HG02642 (cell line): ENCODE data around the gene MAEL.
"Not testable (repeated sequence)": the region's sequence is repeated elsewhere in the genome, so short reads cannot be mapped to it uniquely, and the experiment has no call there.

Experiments
- ATAC-seq: cut with Tn5 transposase; IDR thresholded peaks from one replicate; pipeline ENCODE4 v1.9.1; 2021; ENCODE audit warnings: mild to moderate bottlenecking; ENCODE audit not compliant: unreplicated experiment, poor library complexity

MAEL gene

DNA sequence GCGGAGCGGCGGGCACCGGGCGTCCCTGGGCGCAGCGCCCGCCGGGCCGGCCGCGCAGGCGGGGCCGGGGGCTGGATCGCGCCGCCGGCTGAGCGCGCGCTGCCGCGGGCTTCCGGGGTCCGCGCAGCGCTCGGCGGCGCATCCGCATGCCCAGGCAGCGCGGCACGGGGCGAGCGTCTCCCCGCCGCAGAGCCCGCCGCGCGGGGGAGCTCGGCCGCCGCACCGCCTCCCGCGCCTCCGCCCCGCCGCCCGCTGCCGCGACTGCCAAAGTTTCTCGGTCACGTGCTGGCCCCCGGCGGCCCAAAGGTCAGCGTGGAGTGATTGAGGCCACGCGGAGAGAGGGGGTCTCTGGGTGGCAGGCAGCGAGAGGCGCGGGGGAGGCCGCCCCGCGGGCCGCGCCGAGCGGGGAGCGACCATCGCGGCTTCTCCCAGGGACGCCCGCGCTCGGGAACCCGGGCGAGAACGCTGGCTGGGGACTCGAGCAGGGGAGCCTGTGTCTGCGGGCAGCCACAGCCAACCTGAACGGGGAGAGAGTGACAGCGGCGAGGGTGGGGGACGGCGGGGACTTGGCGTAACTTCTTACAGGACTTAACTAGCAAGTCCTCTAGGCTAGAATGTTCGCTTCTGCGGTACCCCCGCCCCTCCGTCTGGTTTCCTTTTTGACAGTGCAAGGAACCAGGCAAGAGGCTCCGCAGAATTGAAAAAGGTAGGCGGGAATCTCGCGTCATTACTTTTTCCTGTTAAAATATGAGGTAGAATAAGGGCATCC is 13.5 kb upstream of the MAEL start, which contains the start of gene ILDR2:
TSS of gene ILDR2 (minus strand) at position 180 of the 769 bp plus-strand sequence. CDS start 272 bp downstream, outside the sequence.
- peak; percentile 75 for ATAC-seq

DNA sequence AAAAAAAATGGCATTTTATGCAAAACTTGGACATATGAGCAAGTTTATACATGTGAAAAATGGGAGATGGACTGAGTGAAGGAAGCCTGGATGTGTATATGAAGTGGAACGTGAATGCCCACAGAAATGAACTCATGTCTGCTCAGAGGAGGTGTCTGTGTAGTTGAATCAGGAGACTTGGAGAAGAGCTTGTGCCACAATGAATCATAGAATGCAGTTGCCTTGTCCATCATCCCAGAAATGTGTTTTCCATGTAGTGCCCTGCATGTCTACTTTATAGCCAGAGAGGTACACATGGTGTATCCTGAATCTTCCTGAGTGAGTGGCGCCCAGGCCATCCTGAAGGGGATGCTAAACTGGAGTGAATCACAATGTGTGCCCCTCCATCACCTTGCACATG is 11.1 kb upstream of the MAEL start:
- ATAC-seq, result no peak

GRCh38 chr1:166978821-166979220 is 10.3 kb upstream of the MAEL start:
- ATAC-seq, result peak; percentile 27

DNA sequence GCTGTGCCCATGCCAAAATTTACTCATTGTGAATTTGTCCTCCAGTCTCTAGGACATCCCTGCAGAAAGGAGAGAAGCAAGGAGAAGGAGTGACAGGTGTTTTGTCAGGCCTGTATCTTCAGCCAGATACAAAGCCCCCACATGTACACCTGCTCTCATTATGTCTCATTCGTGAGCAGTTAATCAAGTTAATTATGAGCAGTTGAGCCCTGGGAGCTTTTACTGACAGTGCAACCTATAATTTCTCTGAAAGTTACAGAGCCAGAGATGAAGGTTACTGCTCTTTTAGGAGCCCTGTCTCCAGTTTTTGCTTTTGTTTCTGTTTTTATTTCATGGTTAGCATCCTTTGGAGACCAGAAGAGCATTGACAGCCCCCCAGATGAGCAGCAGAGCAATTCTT is 8.7 kb upstream of the MAEL start:
- no peak for ATAC-seq

DNA sequence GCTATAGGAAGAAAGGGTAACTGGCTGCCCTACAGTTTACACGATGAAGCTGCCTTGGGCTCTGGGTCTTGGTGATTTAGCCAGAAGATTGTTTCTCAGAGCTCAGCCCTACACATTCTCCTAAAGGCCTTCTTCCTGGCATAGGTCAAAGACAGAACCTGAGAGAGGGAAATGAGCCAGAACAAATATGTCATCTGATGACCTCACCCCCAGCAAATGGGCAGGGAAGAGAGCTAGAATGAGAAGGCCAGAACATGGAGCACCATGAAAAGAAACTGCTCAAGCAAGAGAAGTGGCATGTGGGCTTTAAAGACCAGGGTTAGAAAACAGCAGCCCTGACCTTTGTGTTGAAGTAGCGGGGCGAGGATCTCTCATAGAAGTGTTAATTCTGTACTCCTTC is 8.3 kb upstream of the MAEL start:
- no peak for ATAC-seq

DNA sequence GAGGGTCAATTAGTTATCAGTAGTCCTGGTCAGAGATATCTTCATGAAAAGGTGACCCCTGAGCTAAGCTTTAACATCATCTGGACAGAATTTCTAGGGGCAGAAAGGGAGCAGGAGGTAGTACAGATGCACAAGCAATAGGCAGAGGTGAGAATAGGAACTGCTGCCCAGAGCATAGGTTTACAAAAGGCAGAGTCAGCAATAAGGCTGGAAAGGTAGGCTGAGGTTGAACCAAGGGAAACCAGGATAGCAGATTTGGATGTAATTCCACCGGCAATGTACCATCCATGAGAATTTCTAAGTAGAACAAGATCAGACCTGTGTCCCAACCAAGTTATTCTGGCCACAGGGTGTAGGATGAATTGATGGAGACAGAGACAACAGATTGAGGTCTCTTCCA is 7.5 kb upstream of the MAEL start:
- no peak for ATAC-seq

GRCh38 chr1:166999075-166999474 is 10.0 kb downstream of the MAEL start:
- peak; percentile 39 for ATAC-seq

DNA sequence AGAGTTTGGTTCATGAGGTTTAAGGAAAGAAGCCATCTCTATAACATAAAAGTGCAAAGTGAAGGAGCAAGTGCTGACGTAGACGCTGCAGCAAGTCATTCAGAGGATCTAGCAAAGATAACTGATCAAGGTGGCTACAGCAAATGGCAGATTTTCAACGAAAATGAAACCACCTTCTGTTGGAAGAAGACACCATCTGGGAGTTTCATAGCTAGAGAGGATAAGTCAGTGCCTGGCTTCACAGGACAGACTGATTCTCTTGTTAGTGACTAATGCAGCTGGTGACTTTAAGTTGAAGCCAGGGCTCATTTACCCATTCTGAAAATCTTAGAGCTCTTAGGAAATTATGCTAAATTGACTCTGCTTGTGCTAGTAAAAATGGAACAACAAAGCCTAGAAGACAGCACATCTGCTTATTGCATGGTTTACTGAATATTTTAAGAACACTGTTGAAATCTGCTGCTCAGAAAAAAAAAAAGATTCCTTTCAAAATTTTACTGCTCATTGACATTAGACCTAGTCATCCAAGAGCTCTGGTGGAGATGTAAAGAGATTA is 10.5 kb downstream of the MAEL start:
- ATAC-seq, result peak; percentile 71

- no peak for ATAC-seq
Observed at GRCh38 chr1:167000546-167000945, 11.5 kb downstream of the MAEL start.

GRCh38 chr1:167002354-167002753 is 13.3 kb downstream of the MAEL start:
- ATAC-seq, result no peak

DNA sequence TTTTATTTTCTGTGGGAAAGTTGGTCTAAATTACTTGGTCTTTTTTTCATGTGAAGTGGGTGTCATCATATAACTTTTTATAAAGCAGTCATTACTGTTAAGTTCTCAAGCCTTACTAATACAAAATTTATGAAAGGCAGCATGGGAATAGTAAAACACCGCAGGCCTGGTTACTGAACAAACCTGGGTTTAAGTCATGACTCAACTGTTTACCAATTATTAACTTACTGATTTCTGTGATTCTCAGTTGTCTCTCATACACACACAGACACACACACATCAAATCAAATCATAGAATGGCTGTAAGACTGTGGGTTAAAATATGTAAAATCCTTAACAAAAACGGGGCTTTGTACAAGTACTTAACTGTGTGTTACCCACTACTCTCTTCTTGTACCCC is 14.6 kb downstream of the MAEL start:
- no peak for ATAC-seq

- ATAC-seq, result no peak
Observed at GRCh38 chr1:167011560-167012191, 22.6 kb downstream of the MAEL start.

- ATAC-seq, result no peak
Observed at GRCh38 chr1:167012570-167012969, 23.5 kb downstream of the MAEL start.

DNA sequence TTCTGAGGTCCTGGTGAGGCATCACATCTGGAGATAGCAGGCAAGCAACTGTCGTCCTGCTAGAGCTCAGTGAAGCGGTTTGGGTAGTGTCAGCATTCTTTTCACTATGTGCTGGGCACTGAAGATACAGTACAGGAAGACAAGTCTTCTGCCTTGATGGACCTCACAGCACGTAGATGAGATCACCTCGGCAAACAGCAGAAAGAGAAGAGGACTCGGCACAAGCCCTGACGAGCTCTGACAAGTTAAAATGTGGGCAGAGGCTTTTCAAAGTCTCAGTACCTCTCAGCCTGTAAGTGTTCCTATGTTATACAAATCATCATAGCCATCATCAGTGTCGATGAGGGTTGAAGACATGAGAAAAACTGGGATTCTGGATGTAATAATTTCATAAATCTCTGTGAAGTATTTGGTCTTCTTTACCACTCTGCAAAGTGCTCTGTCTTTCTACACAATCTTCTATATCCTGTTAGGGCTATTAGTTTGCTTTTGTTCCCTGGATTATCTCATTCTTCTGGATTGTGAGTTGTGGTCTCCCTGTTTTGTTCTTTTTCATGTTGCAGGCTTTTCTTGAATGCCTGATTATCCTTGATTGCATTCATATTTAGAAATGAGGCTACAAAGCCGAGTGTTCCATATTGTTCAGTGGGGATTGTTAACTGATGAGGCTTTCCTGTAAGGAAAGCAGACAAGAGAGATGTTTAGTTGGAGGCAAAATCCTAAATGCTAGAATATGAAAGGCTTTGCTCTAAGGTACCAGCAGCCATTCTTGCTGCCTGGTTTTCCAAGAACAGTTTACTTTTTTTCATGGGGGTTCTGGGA is 24.2 kb downstream of the MAEL start:
- ATAC-seq, result no peak

DNA sequence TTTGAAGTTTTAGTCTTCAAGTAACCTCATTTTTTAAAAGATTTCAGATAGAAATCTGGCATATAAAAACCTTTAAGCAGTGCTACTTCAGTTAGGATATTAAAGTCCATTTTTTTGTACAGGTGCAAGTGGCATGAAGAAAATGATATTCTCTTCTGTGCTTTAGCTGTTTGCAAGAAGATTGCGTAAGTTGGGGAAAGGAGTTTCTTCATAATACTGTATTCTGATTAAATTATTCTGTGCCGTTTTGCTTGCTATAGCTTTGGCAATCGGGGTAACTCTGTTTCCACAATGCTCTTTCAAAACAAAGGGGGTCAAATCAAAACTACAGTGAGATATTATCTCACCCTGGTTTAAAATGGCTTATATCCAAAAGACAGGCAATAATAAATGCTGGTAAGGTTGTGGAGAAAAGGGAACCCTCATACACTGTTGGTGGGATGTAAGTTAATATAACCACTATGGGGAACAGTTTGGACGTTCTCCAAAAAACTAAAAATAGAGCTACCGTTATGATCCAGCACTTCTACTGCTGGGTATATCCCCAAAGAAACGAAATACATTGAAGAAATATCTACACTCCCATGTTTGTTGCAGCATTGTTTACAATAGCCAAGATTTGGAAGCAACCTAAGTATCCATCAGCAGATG is 27.1 kb downstream of the MAEL start:
- ATAC-seq, result no peak

- peak; percentile 74 for ATAC-seq
Observed at GRCh38 chr1:167022384-167022783, 33.3 kb downstream of the MAEL start.

GRCh38 chr1:167029553-167029952 is 40.5 kb downstream of the MAEL start:
- not testable (repeated sequence) for ATAC-seq

DNA sequence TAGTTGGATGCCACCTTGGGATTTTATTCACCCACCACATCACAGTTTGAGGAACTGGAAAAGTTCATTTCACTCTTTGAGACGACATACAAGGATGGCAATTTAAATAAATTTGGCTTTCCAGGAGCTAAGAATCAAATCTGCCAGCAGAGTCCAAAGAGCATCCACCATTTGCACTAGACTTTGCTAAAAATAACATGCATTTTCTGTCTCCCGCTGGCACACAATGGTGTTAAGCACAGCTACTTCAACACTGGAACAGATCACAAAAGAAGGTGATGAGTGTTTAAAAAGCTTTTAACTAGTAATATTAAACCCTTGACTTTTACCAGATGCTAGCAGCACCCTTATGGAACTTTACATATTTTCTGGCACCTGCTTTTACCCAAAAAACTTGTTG is 44.6 kb downstream of the MAEL start:
- no peak for ATAC-seq

- peak; percentile 99 for ATAC-seq
Observed at GRCh38 chr1:167043752-167044488, 54.8 kb downstream of the MAEL start.

DNA sequence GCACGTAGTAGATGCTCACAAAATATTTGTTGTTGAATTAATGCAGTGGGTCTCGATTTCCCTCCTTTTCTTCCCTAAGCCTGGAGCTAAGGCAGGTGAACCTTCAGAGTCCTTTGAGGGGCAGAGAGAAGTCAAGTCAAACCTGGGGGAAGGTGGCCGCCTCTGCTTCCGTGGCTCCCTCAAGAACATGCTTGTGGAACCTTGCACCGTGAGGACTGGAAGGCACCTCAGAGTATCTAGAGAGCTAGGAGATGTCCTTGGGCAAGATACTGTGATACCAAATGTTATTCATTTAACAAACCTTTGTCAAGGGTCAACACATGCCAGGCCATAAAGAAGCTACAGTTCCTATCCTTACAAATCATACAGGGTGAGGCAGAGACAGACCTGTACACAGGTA is 62.8 kb downstream of the MAEL start:
- no peak for ATAC-seq
